ENCODE results near the gene PPP1R9A.

Gene PPP1R9A

DNA sequence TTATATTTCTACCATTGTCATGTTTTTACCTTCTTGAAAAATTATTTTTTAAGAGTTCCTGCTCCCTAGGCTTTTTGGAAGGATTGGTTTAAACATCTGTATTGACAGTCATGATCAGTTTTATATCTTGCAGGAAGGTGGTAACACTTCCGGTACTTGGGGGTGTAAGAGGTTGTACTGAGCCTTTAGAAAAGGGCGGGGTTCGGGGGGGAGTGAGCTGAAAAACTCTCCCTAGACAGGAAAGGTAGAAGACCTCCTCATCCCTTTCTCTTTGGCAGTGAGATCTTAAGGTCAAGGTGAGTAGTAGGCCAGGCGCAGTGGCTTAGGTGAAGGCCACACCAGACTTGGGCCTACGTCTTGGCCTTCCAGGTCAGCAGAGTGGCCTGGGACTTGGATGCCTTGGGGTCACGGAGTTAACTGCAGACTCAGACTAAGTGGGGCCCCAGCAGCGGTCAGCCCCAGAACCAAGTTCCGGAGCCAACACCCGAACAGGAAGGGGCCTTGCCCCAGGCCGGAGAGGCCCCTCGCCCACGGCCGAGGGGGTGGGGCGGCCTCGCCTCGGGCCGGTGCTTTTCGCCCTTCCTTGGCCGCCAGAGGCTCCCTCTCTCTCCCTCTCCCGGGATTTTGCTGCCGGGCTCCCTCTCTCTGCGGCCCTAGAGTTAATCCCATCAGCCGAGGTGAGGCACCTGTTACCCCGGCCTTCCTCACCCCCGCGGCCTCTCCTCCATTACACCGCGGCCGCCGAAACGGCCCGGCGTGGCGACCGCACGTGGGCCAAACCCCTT is at the start of gene PPP1R9A:
TSS of gene PPP1R9A (plus strand) at position 569 of the 785 bp plus-strand sequence. CDS start 2,520 bp downstream, outside the sequence.
- peak within 1 kb of the TSS; percentile 46 for H3K4me3 ChIP-seq (ENCODE audit: low read depth, low read length)
- no peak for DNase-seq (ENCODE audit: low read depth)
- peak; percentile 38 for TF ChIP-seq CTCF (IDR thresholded peaks at IDR 0.05; ENCODE audit: control insufficient read depth, extremely low read depth, insufficient read depth)

DNA sequence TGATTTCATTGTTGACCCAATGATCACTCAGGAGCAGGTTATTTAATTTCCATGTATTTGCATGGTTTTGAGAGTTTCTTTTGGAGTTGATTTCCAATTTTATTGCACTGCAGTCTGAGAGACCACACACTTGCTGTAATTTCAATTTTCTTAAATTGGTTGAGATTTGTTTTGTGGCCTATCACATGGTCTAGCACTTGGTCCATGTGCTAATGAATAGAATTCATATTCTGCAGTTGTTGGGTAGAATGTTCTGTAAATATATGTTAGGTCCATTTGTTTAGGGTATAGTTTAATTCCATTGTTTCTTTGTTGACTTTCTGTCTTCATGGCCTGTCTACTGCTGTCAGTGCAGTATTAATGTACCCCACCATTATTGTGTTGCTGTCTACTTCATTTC is 36.3 kb upstream of the PPP1R9A start:
- no peak for DNase-seq (ENCODE audit: low read depth)
- no peak for TF ChIP-seq CTCF (IDR thresholded peaks at IDR 0.05; ENCODE audit: control insufficient read depth, extremely low read depth, insufficient read depth)
- no peak overlapping the region for H3K4me3 ChIP-seq (ENCODE audit: low read depth, low read length)

GRCh38 chr7:94873239-94873638 is 34.2 kb upstream of the PPP1R9A start:
- no peak overlapping the region for H3K4me3 ChIP-seq (ENCODE audit: low read depth, low read length)
- no peak for TF ChIP-seq CTCF (IDR thresholded peaks at IDR 0.05; ENCODE audit: control insufficient read depth, extremely low read depth, insufficient read depth)
- no peak for DNase-seq (ENCODE audit: low read depth)

- no peak overlapping the region for H3K4me3 ChIP-seq (ENCODE audit: low read depth, low read length)
- no peak for DNase-seq (ENCODE audit: low read depth)
- TF ChIP-seq CTCF (IDR thresholded peaks at IDR 0.05; ENCODE audit: control insufficient read depth, extremely low read depth, insufficient read depth) = no peak
Measured at GRCh38 chr7:94874036-94874785, 33.2 kb upstream of the PPP1R9A start.

- no peak for TF ChIP-seq CTCF (IDR thresholded peaks at IDR 0.05; ENCODE audit: control insufficient read depth, extremely low read depth, insufficient read depth)
- DNase-seq (ENCODE audit: low read depth) = no peak
- H3K4me3 ChIP-seq (ENCODE audit: low read depth, low read length) = no peak overlapping the region
Measured at GRCh38 chr7:94875201-94875600, 32.2 kb upstream of the PPP1R9A start.

- no peak for DNase-seq (ENCODE audit: low read depth)
- no peak for TF ChIP-seq CTCF (IDR thresholded peaks at IDR 0.05; ENCODE audit: control insufficient read depth, extremely low read depth, insufficient read depth)
- no peak overlapping the region for H3K4me3 ChIP-seq (ENCODE audit: low read depth, low read length)
Measured at GRCh38 chr7:94877731-94878670, 29.4 kb upstream of the PPP1R9A start.

All from LNCaP clone FGC (cell line).